Psoas muscle (tissue), 8 donors: ENCODE data around the gene SLC43A2. TPM values are rescaled to one million over a fixed set of nuclear protein-coding genes. Genes with fewer than 3 reads are reported as not detected.

Source experiments
- ATAC-seq, 4 donors: fragments of 200-7000 bp; cut with Tn5 transposase; one replicate each; pipeline ENCODE4 v1.9.1; 2020; ENCODE audit warnings: moderate library complexity in 3 of 4, mild to moderate bottlenecking in 2 of 4
- DNase-seq, 2 donors: peaks; one replicate each; pipeline ENCODE4 v3.0.0-alpha.2; 2020
- H3K27ac ChIP-seq: fragments of 200-600 bp; one replicate; pipeline ENCODE4 v1.8.0; 2022
- H3K27me3 ChIP-seq, 3 donors: fragments of 200-600 bp in 1 of 3; one replicate each; pipeline versions ENCODE4 v1.6.1 to v1.8.0; 2013 to 2022; ENCODE audit warnings: low read length in 2 of 3, mild to moderate bottlenecking in 2 of 3, moderate library complexity in 1 of 3; ENCODE audit not compliant: insufficient read depth in 3 of 3
- H3K36me3 ChIP-seq, 2 donors: fragments of 200-600 bp in 1 of 2; one replicate each; pipeline versions ENCODE4 v1.6.1 to v1.8.0; 2013 to 2022; ENCODE audit warnings: low read depth in 1 of 2, mild to moderate bottlenecking in 1 of 2, moderate library complexity in 1 of 2; ENCODE audit not compliant: insufficient read depth in 1 of 2
- H3K4me1 ChIP-seq: fragments of 200-600 bp; one replicate; pipeline ENCODE4 v1.8.0; 2022
- H3K4me3 ChIP-seq: fragments of 200-600 bp; one replicate; pipeline ENCODE4 v1.8.0; 2022; ENCODE audit warnings: mild to moderate bottlenecking
- H3K9me3 ChIP-seq: fragments of 200-600 bp; one replicate; pipeline ENCODE4 v1.8.0; 2022
- CTCF ChIP-seq: fragments of 200-600 bp; IDR thresholded peaks from one replicate; pipeline ENCODE4 v1.8.0; 2022; ENCODE audit warnings: antibody characterized with exemption
- WGBS, 3 donors: extraction: QIAGEN DNeasy Blood & Tissue Kit; methylation state at CpG; one replicate each; pipeline versions ENCODE4 v1.1.6 to v1.1.7; 2013; 5-methylcytosine and 5-hydroxymethylcytosine counted together
- intact Hi-C, 2 donors: fragments of 100-400 bp; cut with DNase I; formaldehyde crosslinking; loops; one replicate each; pipeline versions ENCODE4 v1.11.0 to v1.14.2; 2022
- polyA plus RNA-seq, 3 donors: library from polyadenylated mRNA; stranded (reverse); fragments of 200-250 nt; gene quantifications; one replicate each; pipeline ENCODE4 v1.2.3, GENCODE V29; 2013
- total RNA-seq, 4 donors: library from RNA; stranded (reverse); fragmentation: NEBNext Ultra II Directional in 2 of 4; extraction: Animal tissue kit (Norgen Biotek cat#: 25700) in 2 of 4; gene quantifications; one replicate each; pipeline versions ENCODE4 v1.2.1 to v1.2.4, GENCODE V29; 2021 to 2023
- donor health status: healthy with polysubstance abuse.
- donor health status: DM: no; HTN: no; CAD: no; lungs with moderate emphysema.
- donor health status: Bipolar disorder and iron deficiency.
- donor health status: healthy.
- donor health status: DM: yes; HTN: yes; CAD: no.
- donor health status: DM: no; HTN: no; CAD: no.
- donor health status: DM: no; HTN: no; CAD: no.
- donor health status: DM: yes; HTN: yes; CAD: no.

The SLC43A2 gene
- total and polyA plus RNA-seq, 7 donors: 9.5 to 70.5 (median 21.7) TPM

DNA sequence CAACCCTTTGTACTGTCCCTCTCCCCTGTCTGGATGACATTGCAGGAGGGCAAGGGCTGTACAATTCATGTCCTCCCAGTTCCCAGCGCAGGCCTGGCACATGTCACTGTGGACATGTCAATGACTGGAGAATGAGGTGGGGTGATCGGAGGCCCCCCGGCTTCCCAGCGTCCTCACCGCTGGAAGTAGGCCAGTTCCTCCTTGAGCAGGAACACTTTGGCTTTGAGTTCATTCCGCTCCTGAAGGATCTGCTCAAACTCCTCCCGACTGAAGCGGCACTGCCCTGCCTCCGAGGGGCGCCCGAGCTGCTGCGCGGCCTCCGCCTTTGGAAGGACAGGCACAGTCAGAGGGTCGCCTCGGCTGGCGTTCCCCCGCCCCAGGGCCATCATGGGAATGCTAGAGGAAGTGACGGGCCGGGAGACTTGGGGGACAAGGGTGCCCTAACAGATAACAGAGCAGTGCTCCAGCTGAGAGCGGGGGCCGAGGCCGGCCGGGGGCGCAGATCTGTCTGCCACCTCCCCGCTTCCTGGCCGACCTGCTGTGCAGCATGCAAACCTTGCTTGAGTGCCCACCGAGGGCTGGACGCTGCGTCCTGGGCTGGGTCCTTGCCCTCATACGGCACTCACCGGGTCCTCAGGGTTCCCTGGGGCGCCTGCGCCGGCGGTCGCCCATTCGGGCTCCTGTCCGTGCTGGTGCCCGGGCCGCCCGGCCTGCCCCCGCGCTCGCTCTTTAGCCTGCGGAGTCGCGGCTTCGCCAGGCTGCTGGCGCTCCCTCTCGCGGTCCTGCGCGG, 19.7 kb upstream of the SLC43A2 start:
- H3K36me3 ChIP-seq: peaks cover 0 to 61% of the 10 kb centered on the region in 2 donors
- no peak for TF ChIP-seq CTCF
- ATAC-seq (peak; percentile 4 to 76 (median 40)), DNase-seq (peak in 1 of 2 donors; percentile 67)
- intact Hi-C loops: loop anchor here in 1 of 2 donors (5.0 kb wide), 1 partner anchor 71 kb away; no protein-coding TSS in a partner anchor
- H3K27me3 ChIP-seq: no peaks in the 10 kb centered on the region
- peaks cover 30% of the 10 kb centered on the region for H3K4me1 ChIP-seq
- H3K9me3 ChIP-seq: no peaks in the 10 kb centered on the region
- 4 to 9% (median 5%) methylated on average over 47 to 54 of the region's 54 CpGs for WGBS, 3 donors
- H3K27ac ChIP-seq: peak overlapping the region; percentile 100
- H3K4me3 ChIP-seq: peak overlapping the region; percentile 64

GRCh38 chr17:1647802-1648171, 19.2 kb upstream of the SLC43A2 start:
- no peak for ATAC-seq
- 55 to 72% (median 59%) methylated on average over 11 of the region's 11 CpGs for WGBS, 3 donors
- Histone ChIP-seq H3K4me1 (peaks cover 30% of the 10 kb centered on the region), H3K27ac (peak overlapping the region; percentile 100), H3K27me3 (no peaks in the 10 kb centered on the region), H3K36me3 (peaks cover 0 to 55% of the 10 kb centered on the region in 2 donors), H3K4me3 (peak overlapping the region; percentile 64), H3K9me3 (no peaks in the 10 kb centered on the region)
- intact Hi-C loops: loop anchor here in 1 of 2 donors (5.0 kb wide), 1 partner anchor 70 kb away; no protein-coding TSS in a partner anchor
- TF ChIP-seq CTCF: no peak
- peak in 1 of 2 donors; percentile 59 for DNase-seq

- Histone ChIP-seq H3K36me3 (peaks cover 0 to 40% of the 10 kb centered on the region in 2 donors), H3K9me3 (no peaks in the 10 kb centered on the region), H3K4me3 (peak overlapping the region; percentile 61), H3K27ac (peak overlapping the region; percentile 48), H3K27me3 (no peaks in the 10 kb centered on the region), H3K4me1 (peaks cover 29% of the 10 kb centered on the region)
- intact Hi-C loops: loop anchor here in 1 of 2 donors (5.0 kb wide), 1 partner anchor 69 kb away; no protein-coding TSS in a partner anchor
- ATAC-seq (no peak), DNase-seq (no peak)
- TF ChIP-seq CTCF: no peak
- 84 to 88% (median 85%) methylated on average over 13 of the region's 13 CpGs for WGBS, 3 donors
These were observed 17.7 kb upstream of the SLC43A2 start for GRCh38 chr17:1646199-1646875.

- ATAC-seq: no peak
- peaks cover 0 to 32% of the 10 kb centered on the region in 2 donors for H3K36me3 ChIP-seq
- no peak for TF ChIP-seq CTCF
- H3K9me3 ChIP-seq: no peaks in the 10 kb centered on the region
- WGBS, 3 donors: 68 to 75% (median 70%) methylated on average over 24 to 25 of the region's 25 CpGs
- H3K27me3 ChIP-seq: no peaks in the 10 kb centered on the region
- H3K4me3 ChIP-seq: peak within 1 kb of the TSS; percentile 61
- peaks cover 24% of the 10 kb centered on the region for H3K4me1 ChIP-seq
- peak within 1 kb of the TSS; percentile 48 for H3K27ac ChIP-seq
- intact Hi-C loops: loop anchor here in 1 of 2 donors (5.0 kb wide), 1 partner anchor 68 kb away; no protein-coding TSS in a partner anchor
- DNase-seq: peak; percentile 59 to 78
These were observed 16.9 kb upstream of the SLC43A2 start, which contains the start of gene SCARF1 for GRCh38 chr17:1645207-1646171. SCARF1 (minus strand) TSS chr17:1645732; CDS start chr17:1645697, 35 bp downstream.
